ENCODE data around the gene SERPINB10. TPM values are rescaled to one million over a fixed set of nuclear protein-coding genes. Genes with fewer than 3 reads are reported as not detected.
A peak's percentile ranks its signal among the peaks of the same experiment; 100 is the strongest.

SERPINB10 gene
- polyA plus RNA-seq, 3 donors = 1.3 to 2.0 (median 1.3) TPM

GRCh38 chr18:63859781-63860475, 47.8 kb upstream of the SERPINB10 start:
- peak overlapping the region; percentile 70 to 88 (median 84) for H3K27ac Mint-ChIP-seq
- Histone ChIP-seq H4K20me1 (ENCODE audit: insufficient read depth, low read length) (no peaks in the 10 kb centered on the region), H3K4me2 (replicated peaks; ENCODE audit: extremely low read depth, low read length, poor library complexity, severe bottlenecking) (no peak overlapping the region), H2AFZ (ENCODE audit: insufficient read depth, low read depth, low read length, poor library complexity, severe bottlenecking) (peak overlapping the region; percentile 48), H3K4me1 (ENCODE audit: control insufficient read depth in 1 of 2, insufficient read depth in 2 of 2, low read length in 2 of 2) (peaks cover 27 to 32% of the 10 kb centered on the region in 2 donors), H3K4me3 (replicated peaks in 1 of 3; ENCODE audit: low read depth in 2 of 3, low read length in 3 of 3) (no peak overlapping the region), H3K27me3 (ENCODE audit: control insufficient read depth in 2 of 2, insufficient read depth in 2 of 2, low read length in 2 of 2) (no peaks in the 10 kb centered on the region), H3K27ac (ENCODE audit: low read depth in 1 of 2, low read length in 2 of 2) (peak overlapping the region; percentile 60 to 75), H3K79me2 (ENCODE audit: insufficient read depth, low read length) (no peaks in the 10 kb centered on the region), H3K9ac (ENCODE audit: insufficient read depth, low read length, poor library complexity, severe bottlenecking) (no peak overlapping the region), H3K36me3 (replicated peaks in 1 of 2; ENCODE audit: control insufficient read depth in 1 of 2, insufficient read depth in 2 of 2, low read length in 2 of 2) (no peaks in the 10 kb centered on the region), H3K9me3 (replicated peaks in 1 of 2; ENCODE audit: control insufficient read depth in 1 of 2, insufficient read depth in 1 of 2, low read length in 2 of 2) (no peaks in the 10 kb centered on the region)
- no peaks in the 10 kb centered on the region for H3K36me3 Mint-ChIP-seq
- H3K4me3 Mint-ChIP-seq = no peak overlapping the region
- TF ChIP-seq, protein P1, sequence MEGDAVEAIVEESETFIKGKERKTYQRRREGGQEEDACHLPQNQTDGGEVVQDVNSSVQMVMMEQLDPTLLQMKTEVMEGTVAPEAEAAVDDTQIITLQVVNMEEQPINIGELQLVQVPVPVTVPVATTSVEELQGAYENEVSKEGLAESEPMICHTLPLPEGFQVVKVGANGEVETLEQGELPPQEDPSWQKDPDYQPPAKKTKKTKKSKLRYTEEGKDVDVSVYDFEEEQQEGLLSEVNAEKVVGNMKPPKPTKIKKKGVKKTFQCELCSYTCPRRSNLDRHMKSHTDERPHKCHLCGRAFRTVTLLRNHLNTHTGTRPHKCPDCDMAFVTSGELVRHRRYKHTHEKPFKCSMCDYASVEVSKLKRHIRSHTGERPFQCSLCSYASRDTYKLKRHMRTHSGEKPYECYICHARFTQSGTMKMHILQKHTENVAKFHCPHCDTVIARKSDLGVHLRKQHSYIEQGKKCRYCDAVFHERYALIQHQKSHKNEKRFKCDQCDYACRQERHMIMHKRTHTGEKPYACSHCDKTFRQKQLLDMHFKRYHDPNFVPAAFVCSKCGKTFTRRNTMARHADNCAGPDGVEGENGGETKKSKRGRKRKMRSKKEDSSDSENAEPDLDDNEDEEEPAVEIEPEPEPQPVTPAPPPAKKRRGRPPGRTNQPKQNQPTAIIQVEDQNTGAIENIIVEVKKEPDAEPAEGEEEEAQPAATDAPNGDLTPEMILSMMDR (IDR thresholded peaks at IDR 0.05) = no peak
- peaks cover 29% of the 10 kb centered on the region for H3K4me1 Mint-ChIP-seq
- H3K27me3 Mint-ChIP-seq (ENCODE audit: low read depth in 3 of 3) = peaks cover 0 to 2% (median 0%) of the 10 kb centered on the region in 3 donors
- DNase-seq = peak; percentile 62 to 83 (median 76)
- peaks cover 0 to 5% (median 0%) of the 10 kb centered on the region in 7 donors for H3K9me3 Mint-ChIP-seq
- intact Hi-C loops (cut with micrococcal nuclease) = no loop called here
- 62% methylated on average over 2 of the region's 2 CpGs for WGBS (ENCODE audit: insufficient coverage)

DNA sequence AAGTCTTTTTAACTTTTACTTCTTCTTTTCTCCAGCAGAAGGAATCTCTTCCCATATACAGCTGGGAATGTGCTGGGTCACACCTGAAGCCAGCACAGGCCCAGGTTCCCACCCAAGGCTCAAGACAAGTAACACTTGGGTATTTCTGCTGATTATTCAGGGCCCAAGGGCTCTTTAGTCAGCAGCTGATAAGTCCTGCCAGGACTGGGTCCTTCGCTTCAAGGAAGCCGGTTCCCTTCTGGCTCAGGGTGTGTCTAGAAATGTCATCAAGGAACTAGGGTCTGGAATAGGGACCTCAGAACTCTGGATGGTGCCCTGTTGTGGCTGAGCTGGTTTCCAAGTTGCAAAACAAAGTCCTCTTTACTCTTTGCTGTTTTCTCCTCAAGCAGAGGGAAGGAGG, 47.2 kb upstream of the SERPINB10 start:
- Histone ChIP-seq H4K20me1 (ENCODE audit: insufficient read depth, low read length) (no peaks in the 10 kb centered on the region), H3K27me3 (ENCODE audit: control insufficient read depth in 2 of 2, insufficient read depth in 2 of 2, low read length in 2 of 2) (no peaks in the 10 kb centered on the region), H3K9me3 (replicated peaks in 1 of 2; ENCODE audit: control insufficient read depth in 1 of 2, insufficient read depth in 1 of 2, low read length in 2 of 2) (no peaks in the 10 kb centered on the region), H3K4me2 (replicated peaks; ENCODE audit: extremely low read depth, low read length, poor library complexity, severe bottlenecking) (no peak overlapping the region), H2AFZ (ENCODE audit: insufficient read depth, low read depth, low read length, poor library complexity, severe bottlenecking) (no peak overlapping the region), H3K36me3 (replicated peaks in 1 of 2; ENCODE audit: control insufficient read depth in 1 of 2, insufficient read depth in 2 of 2, low read length in 2 of 2) (no peaks in the 10 kb centered on the region), H3K4me1 (ENCODE audit: control insufficient read depth in 1 of 2, insufficient read depth in 2 of 2, low read length in 2 of 2) (peaks cover 27 to 32% of the 10 kb centered on the region in 2 donors), H3K9ac (ENCODE audit: insufficient read depth, low read length, poor library complexity, severe bottlenecking) (no peak overlapping the region), H3K27ac (ENCODE audit: low read depth in 1 of 2, low read length in 2 of 2) (peak overlapping the region; percentile 60 to 75), H3K79me2 (ENCODE audit: insufficient read depth, low read length) (no peaks in the 10 kb centered on the region), H3K4me3 (replicated peaks in 1 of 3; ENCODE audit: low read depth in 2 of 3, low read length in 3 of 3) (no peak overlapping the region)
- WGBS (ENCODE audit: insufficient coverage) = 94% methylated on average over 2 of the region's 2 CpGs
- peak overlapping the region; percentile 70 to 88 (median 84) for H3K27ac Mint-ChIP-seq
- peaks cover 0 to 2% (median 0%) of the 10 kb centered on the region in 3 donors for H3K27me3 Mint-ChIP-seq (ENCODE audit: low read depth in 3 of 3)
- intact Hi-C loops (cut with micrococcal nuclease) = no loop called here
- no peak overlapping the region for H3K4me3 Mint-ChIP-seq
- H3K9me3 Mint-ChIP-seq = peaks cover 0 to 2% (median 0%) of the 10 kb centered on the region in 7 donors
- TF ChIP-seq, protein P1 (IDR thresholded peaks at IDR 0.05) = no peak
- peak in 1 of 3 donors; percentile 14 for DNase-seq
- H3K36me3 Mint-ChIP-seq = no peaks in the 10 kb centered on the region
- H3K4me1 Mint-ChIP-seq = peaks cover 29% of the 10 kb centered on the region
